Activated CD8-positive, alpha-beta memory T cell treated with anti-CD3 and anti-CD28 coated beads, Interleukin-2, amount 50 U/mL, for 48 hours (primary cell): Measurements from ENCODE around the gene KLRC2.
"Not testable (repeated sequence)": the region's sequence is repeated elsewhere in the genome, so short reads cannot be mapped to it uniquely, and the experiment has no call there.

Source experiments
- DNase-seq: peaks from one replicate; pipeline ENCODE4 v3.0.0-alpha.2; 2020

KLRC2 gene

DNA sequence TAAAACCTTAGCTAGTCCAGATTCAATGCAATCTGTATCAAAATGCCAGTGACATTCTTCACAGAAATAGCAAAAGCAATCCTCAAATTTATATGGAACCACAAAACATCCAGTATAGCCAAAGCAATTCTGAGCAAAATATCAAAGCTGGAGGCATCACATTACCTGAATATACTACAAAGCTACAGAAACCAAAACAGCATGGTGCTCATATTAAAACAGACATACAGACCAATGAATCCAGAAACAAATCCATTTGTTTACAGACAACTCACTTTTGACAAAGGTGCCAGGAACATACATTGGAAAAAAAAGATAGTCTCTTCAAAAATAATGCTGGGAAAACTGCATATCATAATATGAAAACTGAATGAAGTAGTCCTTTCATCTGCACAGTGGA lies 31.0 kb downstream of the KLRC2 start:
- no peak for DNase-seq

DNA sequence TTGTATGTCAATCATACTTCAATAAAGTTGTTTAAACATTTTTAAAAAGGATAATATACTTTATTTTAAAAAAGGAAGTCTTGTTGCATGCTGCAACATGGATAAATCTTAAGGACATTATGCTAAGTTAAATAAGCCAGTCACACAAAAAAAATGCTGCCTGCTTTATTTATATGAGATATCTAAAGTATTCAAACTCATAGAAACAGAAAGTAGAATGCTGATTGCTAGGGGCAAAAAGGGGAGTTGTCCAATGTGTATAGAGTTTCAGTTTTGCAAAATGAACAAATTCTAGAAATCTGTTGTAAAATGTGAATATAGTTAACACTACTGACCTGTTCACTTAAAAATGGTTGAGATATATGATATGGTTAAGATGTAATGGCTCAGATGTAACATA lies 35.0 kb downstream of the KLRC2 start:
- DNase-seq = no peak

DNA sequence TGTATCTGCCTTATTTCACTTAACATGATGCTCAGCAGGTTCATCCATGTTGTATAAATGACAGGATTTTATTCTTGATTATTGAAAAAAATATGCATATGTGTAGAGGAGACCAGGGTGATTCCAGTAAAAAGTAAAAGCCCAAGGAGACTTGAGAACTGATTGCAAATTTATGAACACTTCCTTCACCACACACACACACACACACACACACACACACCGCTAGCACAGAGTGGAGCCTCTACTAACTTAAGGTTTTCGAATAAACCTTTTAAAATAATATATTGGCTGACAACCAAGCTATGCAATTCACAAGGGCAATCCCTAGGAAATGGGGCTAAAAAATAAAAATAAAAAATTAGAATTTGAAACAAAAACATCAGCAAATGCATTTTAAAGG lies 37.6 kb downstream of the KLRC2 start:
- DNase-seq = no peak

DNA sequence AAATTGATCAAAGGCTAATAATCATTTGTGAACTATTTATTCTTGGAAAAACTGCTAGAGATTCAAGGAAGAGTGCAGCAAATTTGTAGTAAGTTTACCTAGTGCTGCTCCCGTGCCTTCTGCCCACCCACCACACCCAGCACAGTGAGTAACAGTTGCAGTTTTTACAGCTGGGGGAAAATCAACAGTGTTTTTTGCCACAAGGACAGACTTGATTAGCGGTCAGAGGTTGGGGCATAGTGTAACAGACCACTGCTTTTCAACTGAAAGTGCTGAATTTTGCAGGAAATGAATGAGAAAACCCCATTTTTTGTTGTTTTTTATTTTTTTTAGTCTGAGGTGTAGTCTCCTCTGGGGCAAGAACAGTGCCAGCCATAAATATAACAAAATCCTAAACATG lies 38.5 kb downstream of the KLRC2 start:
- no peak for DNase-seq

DNA sequence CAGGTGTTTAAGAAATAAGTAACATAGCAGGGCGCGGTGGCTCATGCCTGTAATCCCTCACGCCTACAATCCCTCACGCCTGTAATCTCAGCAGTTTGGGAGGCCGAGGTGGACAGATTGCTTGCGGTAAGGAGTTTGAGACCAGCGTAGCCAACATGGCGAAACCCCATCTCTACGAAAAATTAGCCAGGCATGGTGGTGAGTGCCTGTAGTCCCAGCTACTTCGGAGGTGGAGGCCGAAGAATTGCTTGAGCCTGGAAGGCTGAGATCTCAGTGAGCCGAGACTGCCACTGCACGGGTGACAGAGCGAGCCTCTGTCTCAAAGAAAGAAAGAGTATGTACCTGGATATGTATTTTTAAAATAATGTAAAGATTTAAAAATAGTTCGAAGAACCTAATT lies 39.6 kb downstream of the KLRC2 start:
- DNase-seq = not testable (repeated sequence)

DNA sequence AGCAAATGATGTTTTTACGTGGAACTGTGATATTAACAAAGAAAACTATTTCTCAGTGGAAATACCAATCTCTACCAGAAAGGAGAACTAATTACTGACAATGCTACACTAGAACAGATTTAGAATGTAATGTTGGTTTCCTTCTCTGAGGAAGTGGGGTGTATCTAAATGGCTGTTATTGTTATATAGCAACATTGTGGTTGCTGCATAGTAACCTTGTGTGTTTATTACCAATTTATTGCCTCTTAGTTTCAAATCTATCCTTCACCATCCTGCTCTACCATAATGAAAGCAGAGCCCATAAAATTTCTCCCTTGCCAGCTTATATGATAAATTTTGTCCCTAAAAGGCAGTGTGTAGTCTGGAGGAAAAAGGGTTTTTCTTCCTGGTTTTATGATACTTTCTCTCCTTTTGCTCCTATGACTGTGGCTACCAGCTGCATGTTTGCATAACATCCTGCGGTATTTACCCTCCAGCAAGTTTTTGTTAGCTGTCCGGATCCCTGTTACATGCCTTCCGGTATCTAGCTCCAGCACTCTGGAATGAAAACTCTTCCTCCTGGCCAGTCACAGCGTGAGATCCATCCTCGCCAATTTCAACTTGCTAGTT lies 40.3 kb downstream of the KLRC2 start:
- DNase-seq = peak; percentile 57

DNA sequence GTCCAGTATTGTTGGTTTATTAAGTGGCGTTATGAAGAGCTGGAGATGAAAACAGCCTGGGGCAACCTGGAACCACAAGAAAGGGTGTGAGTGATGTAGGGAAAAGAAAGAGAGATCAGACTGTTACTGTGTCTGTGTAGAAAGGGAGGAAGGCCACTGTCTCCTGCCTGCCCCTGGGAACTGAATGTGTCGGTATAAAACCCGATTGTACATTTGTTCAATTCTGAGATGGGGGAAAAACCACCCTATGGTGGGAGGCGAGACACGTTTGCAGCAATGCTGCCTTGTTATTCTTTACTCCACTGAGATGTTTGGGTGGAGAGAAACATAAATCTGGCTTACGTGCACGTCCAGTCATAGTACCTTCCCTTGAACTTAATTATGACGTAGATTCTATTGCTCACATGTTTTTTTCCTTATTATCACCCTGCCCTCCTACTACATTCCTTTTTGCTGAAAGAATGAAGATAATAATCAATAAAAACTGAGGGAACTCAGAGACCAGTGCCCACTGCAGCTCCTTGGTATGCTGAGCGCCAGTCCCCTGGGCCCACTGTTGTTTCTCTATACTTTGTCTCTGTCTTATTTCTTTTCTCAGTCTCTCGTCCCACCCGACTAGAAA lies 41.2 kb downstream of the KLRC2 start:
- DNase-seq = peak; percentile 69

- DNase-seq = no peak
Observed at GRCh38 chr12:10393291-10393690, 42.5 kb downstream of the KLRC2 start.

- DNase-seq = peak; percentile 61
Observed at GRCh38 chr12:10392394-10392930, 43.3 kb downstream of the KLRC2 start.

GRCh38 chr12:10390991-10391390 lies 44.8 kb downstream of the KLRC2 start:
- DNase-seq = peak; percentile 53

DNA sequence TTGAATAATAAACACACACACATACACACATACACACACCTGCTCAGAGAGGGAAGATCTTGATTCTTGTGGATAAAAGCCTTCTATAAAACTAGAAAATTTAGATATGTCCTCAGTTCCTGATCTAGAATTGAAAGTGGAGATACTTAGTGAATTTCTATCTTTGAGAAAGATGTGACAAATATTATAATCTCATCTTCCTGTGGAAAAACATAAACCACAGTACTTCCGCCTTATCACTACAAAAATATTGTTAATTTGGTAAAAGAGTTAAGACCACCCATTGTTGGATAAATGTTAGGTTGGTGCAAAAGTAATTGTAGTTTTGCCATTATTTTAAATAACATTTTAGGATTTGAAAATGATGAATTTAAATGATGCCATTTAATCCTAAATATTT lies 45.9 kb downstream of the KLRC2 start, which contains the start of gene KLRK1:
Gene KLRK1 (minus strand): TSS at position 138 of the 400 bp plus-strand sequence. CDS start 1,231 bp downstream, outside the sequence.
- no peak for DNase-seq

DNA sequence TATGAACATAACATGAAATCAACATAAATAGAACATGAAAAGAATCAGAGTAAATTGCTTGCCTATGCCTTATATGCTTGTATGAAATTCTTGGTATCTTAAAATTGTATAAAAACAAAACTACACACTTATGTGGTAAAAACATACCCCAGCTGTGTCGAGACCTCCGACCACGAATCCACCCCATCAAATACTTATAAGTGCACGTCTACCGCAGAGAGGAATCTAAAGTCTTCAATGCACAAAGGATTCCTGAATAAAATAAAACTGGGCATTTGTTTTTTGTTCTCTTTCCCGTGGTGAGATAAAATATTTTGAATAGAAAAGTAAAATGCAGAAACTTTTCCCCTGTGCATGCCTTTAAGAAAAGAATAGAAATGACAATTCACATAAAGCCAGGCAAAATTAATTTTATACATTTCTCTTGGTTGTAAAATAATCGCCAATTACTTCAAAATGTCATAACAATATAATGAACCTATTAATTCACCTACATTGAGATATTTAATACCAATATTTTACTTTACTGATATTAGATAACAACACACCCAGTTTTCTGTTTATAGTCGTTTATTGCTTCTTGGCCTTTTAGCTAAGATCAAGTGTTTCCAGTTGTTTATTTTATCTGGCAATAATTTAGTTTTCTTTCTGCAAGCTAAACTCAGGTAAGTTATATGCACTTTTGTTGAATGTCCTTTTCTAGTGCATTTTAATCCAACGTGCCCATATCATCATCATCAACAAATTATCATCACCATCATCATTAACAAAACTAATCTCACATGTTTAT lies 47.0 kb downstream of the KLRC2 start:
- no peak for DNase-seq

GRCh38 chr12:10387498-10387897 lies 48.3 kb downstream of the KLRC2 start:
- peak; percentile 55 for DNase-seq

DNA sequence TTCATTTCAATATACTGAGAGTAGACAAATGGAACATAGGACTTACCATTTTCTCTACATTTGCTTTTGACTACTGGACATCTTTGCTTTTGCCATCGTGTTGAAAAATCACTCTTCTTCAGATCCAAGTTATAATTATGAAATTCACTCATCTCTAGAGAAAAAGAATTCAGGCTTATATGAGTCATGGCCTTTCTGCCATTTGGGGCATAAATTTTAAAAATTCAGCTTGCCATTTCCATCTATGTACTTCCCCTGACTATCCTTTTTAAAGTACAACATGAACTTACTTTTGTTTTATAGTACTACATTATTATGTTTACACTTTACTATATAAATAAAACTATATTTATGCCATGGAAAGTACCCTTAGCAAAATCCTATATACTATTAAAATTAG lies 49.0 kb downstream of the KLRC2 start:
- no peak for DNase-seq

GRCh38 chr12:10385166-10385613 lies 50.6 kb downstream of the KLRC2 start:
- DNase-seq = no peak

DNA sequence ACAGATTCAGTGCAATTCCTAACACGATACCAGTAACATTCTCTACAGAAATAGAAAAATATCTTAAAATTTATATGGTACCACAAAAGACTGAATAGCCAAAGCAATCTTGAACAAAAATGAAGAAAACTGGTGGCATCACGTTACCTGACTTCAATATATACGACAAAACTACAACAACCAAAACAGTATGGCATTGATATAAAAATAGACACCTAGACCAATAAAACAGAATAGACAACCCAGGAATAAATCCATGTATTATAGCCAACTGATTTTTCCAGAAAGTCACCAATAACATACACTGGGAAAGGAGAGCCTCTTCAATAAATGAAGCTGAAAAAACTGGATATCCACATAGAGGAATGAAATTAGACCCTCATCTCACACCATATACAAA lies 51.6 kb downstream of the KLRC2 start:
- DNase-seq = no peak

DNA sequence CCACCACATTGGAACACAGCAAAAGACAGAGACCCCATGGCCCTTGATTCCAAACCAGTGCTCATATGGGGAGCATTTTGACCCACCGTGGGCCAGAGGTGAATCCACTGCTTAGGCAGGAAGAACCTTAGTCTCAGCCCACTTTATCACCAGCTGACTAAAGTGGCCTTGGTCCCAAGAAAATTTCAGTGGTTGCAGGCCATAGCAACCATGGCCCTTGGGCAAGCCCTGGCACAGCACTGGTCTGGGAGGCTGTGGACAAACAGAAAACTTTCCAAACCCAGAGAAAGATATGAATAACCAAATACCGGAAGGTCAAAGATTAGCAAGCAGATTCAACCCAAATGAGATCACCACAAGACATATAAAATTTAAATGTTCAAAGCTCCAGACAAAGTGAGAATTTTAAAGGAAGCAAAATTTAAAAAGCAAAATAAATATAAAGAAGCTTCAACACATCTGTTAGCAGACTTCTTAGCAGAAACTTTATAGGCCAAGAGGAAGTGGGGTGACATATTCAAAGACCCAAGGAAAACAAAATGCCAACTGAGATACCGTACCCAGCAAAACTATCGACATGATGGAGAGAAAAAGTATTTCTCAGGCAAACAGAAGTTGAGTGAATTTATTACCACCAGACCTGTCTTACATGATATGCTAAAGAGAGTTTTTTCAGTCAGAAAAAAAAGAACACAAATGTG lies 53.7 kb downstream of the KLRC2 start:
- DNase-seq = peak; percentile 56
